Mesendoderm (in vitro differentiated cells): Measurements from ENCODE around the gene ALG14.

Source experiments
- DNase-seq: peaks from one replicate; pipeline ENCODE4 v3.0.0; 2013
- H2AK5ac ChIP-seq: 2 replicates; pipeline ENCODE4 v1.6.1; 2013; ENCODE audit warnings: low read length, inconsistent platforms
- H2BK120ac ChIP-seq: 2 replicates; pipeline ENCODE4 v1.6.1; 2013; ENCODE audit warnings: low read depth, mild to moderate bottlenecking, low read length, moderate library complexity, mixed read lengths
- H2BK15ac ChIP-seq: replicated peaks from 2 replicates; pipeline ENCODE4 v1.6.1; 2013; ENCODE audit warnings: low read depth, mild to moderate bottlenecking, moderate library complexity
- H2BK5ac ChIP-seq: 2 replicates; pipeline ENCODE4 v1.6.1; 2013; ENCODE audit warnings: low read length, inconsistent platforms
- H3K18ac ChIP-seq: 2 replicates; pipeline ENCODE4 v1.6.1; 2013; ENCODE audit warnings: mild to moderate bottlenecking, low read length, mixed read lengths
- H3K23ac ChIP-seq: one replicate; pipeline ENCODE4 v1.6.1; 2013; ENCODE audit warnings: low read length
- H3K27ac ChIP-seq: 2 replicates; pipeline ENCODE4 v1.5.1; 2013; ENCODE audit warnings: low read depth, mild to moderate bottlenecking, inconsistent platforms, low read length, moderate library complexity
- H3K27me3 ChIP-seq: 2 replicates; pipeline ENCODE4 v1.6.1; 2013; ENCODE audit warnings: low read length, control low read depth, mild to moderate bottlenecking, inconsistent platforms; ENCODE audit not compliant: insufficient read depth, poor library complexity
- H3K36me3 ChIP-seq: 2 replicates; pipeline ENCODE4 v1.6.1; 2013; ENCODE audit warnings: low read length, inconsistent platforms; ENCODE audit not compliant: control insufficient read depth, insufficient read depth
- H3K4ac ChIP-seq: one replicate; pipeline ENCODE4 v1.6.1; 2013; ENCODE audit warnings: low read depth, mild to moderate bottlenecking, low read length, moderate library complexity
- H3K4me1 ChIP-seq: 2 replicates; pipeline ENCODE4 v1.6.1; 2013; ENCODE audit warnings: low read depth, low read length, inconsistent platforms; ENCODE audit not compliant: control insufficient read depth
- H3K4me2 ChIP-seq: 2 replicates; pipeline ENCODE4 v1.6.1; 2013; ENCODE audit warnings: low read length
- H3K4me3 ChIP-seq: 2 replicates; pipeline ENCODE4 v1.5.1; 2013; ENCODE audit warnings: mild to moderate bottlenecking, low read length
- H3K56ac ChIP-seq: one replicate; pipeline ENCODE4 v1.6.1; 2013; ENCODE audit warnings: low read length
- H3K79me1 ChIP-seq: 2 replicates; pipeline ENCODE4 v1.6.1; 2013; ENCODE audit warnings: low read length, inconsistent platforms
- H3K79me2 ChIP-seq: 2 replicates; pipeline ENCODE4 v1.6.1; 2013; ENCODE audit warnings: mild to moderate bottlenecking, low read length; ENCODE audit not compliant: control insufficient read depth, insufficient read depth
- H3K9ac ChIP-seq: 2 replicates; pipeline ENCODE4 v1.6.1; 2013; ENCODE audit warnings: low read length, inconsistent platforms
- H4K5ac ChIP-seq: one replicate; pipeline ENCODE4 v1.6.1; 2013; ENCODE audit warnings: low read length
- H4K8ac ChIP-seq: one replicate; pipeline ENCODE4 v1.6.1; 2013; ENCODE audit warnings: low read depth, mild to moderate bottlenecking, control low read depth, low read length, moderate library complexity
- WGBS: extraction: QIAGEN DNeasy Blood & Tissue Kit; methylation state at CpG from one replicate; pipeline ENCODE4 v1.1.7; 2013; ENCODE audit warnings: low lambda C conversion rate, missing lambda C conversion rate; ENCODE audit not compliant: insufficient coverage; ENCODE audit errors: extremely low coverage; 5-methylcytosine and 5-hydroxymethylcytosine counted together

The ALG14 gene

GRCh38 chr1:94980582-94981574 is 91.9 kb downstream of the ALG14 start:
- no peak for DNase-seq
- Histone ChIP-seq H3K79me2 (no peaks in the 10 kb centered on the region), H3K4me1 (no peaks in the 10 kb centered on the region), H2BK15ac (no peak overlapping the region), H3K79me1 (no peaks in the 10 kb centered on the region), H3K23ac (no peak overlapping the region), H3K18ac (no peak overlapping the region), H3K4me2 (no peak overlapping the region), H3K4me3 (no peak overlapping the region), H4K8ac (no peak overlapping the region), H3K27ac (no peak overlapping the region), H4K5ac (no peak overlapping the region), H3K4ac (no peak overlapping the region), H2AK5ac (no peak overlapping the region), H2BK5ac (no peak overlapping the region), H3K9ac (no peak overlapping the region), H3K56ac (no peak overlapping the region), H3K36me3 (no peaks in the 10 kb centered on the region), H2BK120ac (no peak overlapping the region), H3K27me3 (no peaks in the 10 kb centered on the region)
- WGBS: 100% methylated on average over 1 of the region's 6 CpGs

- H3K36me3 ChIP-seq: no peaks in the 10 kb centered on the region
- no peak overlapping the region for H2BK5ac ChIP-seq
- no peaks in the 10 kb centered on the region for H3K79me2 ChIP-seq
- H3K23ac ChIP-seq: no peak overlapping the region
- H3K79me1 ChIP-seq: no peaks in the 10 kb centered on the region
- H3K56ac ChIP-seq: no peak overlapping the region
- H3K4me2 ChIP-seq: no peak overlapping the region
- no peak overlapping the region for H3K4me3 ChIP-seq
- H4K8ac ChIP-seq: no peak overlapping the region
- H3K4me1 ChIP-seq: no peaks in the 10 kb centered on the region
- no peak overlapping the region for H3K18ac ChIP-seq
- no peak overlapping the region for H3K27ac ChIP-seq
- no peak overlapping the region for H2BK15ac ChIP-seq
- H3K4ac ChIP-seq: no peak overlapping the region
- no peaks in the 10 kb centered on the region for H3K27me3 ChIP-seq
- DNase-seq: no peak
- no peak overlapping the region for H4K5ac ChIP-seq
- H2AK5ac ChIP-seq: no peak overlapping the region
- no peak overlapping the region for H3K9ac ChIP-seq
- H2BK120ac ChIP-seq: no peak overlapping the region
- WGBS: no CpG with 5 or more reads among the region's 9 CpGs
These were observed 92.8 kb downstream of the ALG14 start for GRCh38 chr1:94979656-94980581.

DNA sequence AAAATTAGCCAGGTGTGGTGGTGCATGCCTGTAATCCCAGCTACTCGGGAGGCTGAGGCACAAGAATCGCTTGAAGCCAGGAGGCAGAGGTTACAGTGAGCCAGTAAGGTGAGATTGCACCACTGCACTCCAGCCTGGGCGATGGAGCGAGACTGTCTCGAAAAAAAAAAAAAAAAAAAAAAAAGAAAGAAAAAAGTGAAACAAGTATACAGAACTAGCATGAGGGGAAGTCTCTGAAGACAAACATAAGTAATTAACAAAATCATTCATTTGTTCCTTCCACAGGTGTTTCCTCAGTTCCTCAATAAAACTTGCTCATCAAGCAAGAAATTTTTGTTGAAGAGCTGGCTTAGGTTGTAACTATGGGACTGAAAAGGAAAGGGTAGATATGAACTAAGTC is 93.6 kb downstream of the ALG14 start:
- Histone ChIP-seq H3K27ac (no peak overlapping the region), H2BK15ac (no peak overlapping the region), H3K18ac (no peak overlapping the region), H3K9ac (no peak overlapping the region), H3K4me3 (no peak overlapping the region), H3K79me2 (no peaks in the 10 kb centered on the region), H3K56ac (no peak overlapping the region), H3K4ac (no peak overlapping the region), H4K8ac (no peak overlapping the region), H4K5ac (no peak overlapping the region), H3K4me2 (no peak overlapping the region), H3K79me1 (no peaks in the 10 kb centered on the region), H2AK5ac (no peak overlapping the region), H3K4me1 (no peaks in the 10 kb centered on the region), H3K27me3 (no peaks in the 10 kb centered on the region), H2BK5ac (no peak overlapping the region), H2BK120ac (no peak overlapping the region), H3K23ac (no peak overlapping the region), H3K36me3 (no peaks in the 10 kb centered on the region)
- DNase-seq: no peak
- no CpG with 5 or more reads among the region's 5 CpGs for WGBS

GRCh38 chr1:94978401-94978800 is 94.3 kb downstream of the ALG14 start:
- no peak overlapping the region for H2BK120ac ChIP-seq
- no peaks in the 10 kb centered on the region for H3K79me1 ChIP-seq
- no peak overlapping the region for H3K4ac ChIP-seq
- H3K27me3 ChIP-seq: no peaks in the 10 kb centered on the region
- no peak overlapping the region for H2BK5ac ChIP-seq
- no peak overlapping the region for H3K4me3 ChIP-seq
- no peak overlapping the region for H3K56ac ChIP-seq
- DNase-seq: peak; percentile 53
- no peak overlapping the region for H2BK15ac ChIP-seq
- H4K8ac ChIP-seq: no peak overlapping the region
- H3K23ac ChIP-seq: no peak overlapping the region
- no peak overlapping the region for H2AK5ac ChIP-seq
- no peak overlapping the region for H4K5ac ChIP-seq
- H3K4me2 ChIP-seq: no peak overlapping the region
- H3K4me1 ChIP-seq: no peaks in the 10 kb centered on the region
- H3K36me3 ChIP-seq: no peaks in the 10 kb centered on the region
- no peak overlapping the region for H3K18ac ChIP-seq
- no CpG with 5 or more reads among the region's 2 CpGs for WGBS
- H3K79me2 ChIP-seq: no peaks in the 10 kb centered on the region
- H3K27ac ChIP-seq: no peak overlapping the region
- no peak overlapping the region for H3K9ac ChIP-seq

- H4K5ac ChIP-seq: no peak overlapping the region
- no peak for DNase-seq
These were observed 95.7 kb downstream of the ALG14 start for GRCh38 chr1:94976971-94977548.

More at GRCh38 chr1:94976971-94977548, 95.7 kb downstream of the ALG14 start:
- Histone ChIP-seq H2BK15ac (no peak overlapping the region), H3K27me3 (no peaks in the 10 kb centered on the region), H3K4me3 (no peak overlapping the region), H2AK5ac (no peak overlapping the region), H4K8ac (no peak overlapping the region), H3K79me1 (no peaks in the 10 kb centered on the region), H2BK5ac (no peak overlapping the region), H3K4me2 (no peak overlapping the region), H3K4me1 (no peaks in the 10 kb centered on the region), H3K27ac (no peak overlapping the region), H3K36me3 (no peaks in the 10 kb centered on the region), H3K79me2 (no peaks in the 10 kb centered on the region), H3K9ac (no peak overlapping the region), H3K18ac (no peak overlapping the region), H3K23ac (no peak overlapping the region), H2BK120ac (no peak overlapping the region), H3K4ac (no peak overlapping the region), H3K56ac (no peak overlapping the region)
- no CpG with 5 or more reads among the region's 6 CpGs for WGBS
